Neutrophil (primary cell): ENCODE measurements around the gene RABGAP1L.
"Not testable (repeated sequence)": the region's sequence is repeated elsewhere in the genome, so short reads cannot be mapped to it uniquely, and the experiment has no call there.

Experiments
- H3K27ac ChIP-seq: fragments of 200-600 bp; sonication (generic); 2 replicates; pipeline ENCODE4 v1.5.1; 2016; ENCODE audit warnings: mild to moderate bottlenecking, moderate library complexity
- H3K27me3 ChIP-seq: fragments of 200-600 bp; sonication (generic); 2 replicates; pipeline ENCODE4 v1.6.0; 2016; ENCODE audit warnings: mild to moderate bottlenecking
- H3K36me3 ChIP-seq: fragments of 200-600 bp; sonication (generic); 2 replicates; pipeline ENCODE4 v1.5.1; 2017
- H3K4me1 ChIP-seq, 2 experiments: fragments of 200-600 bp in 1 of 2; sonication (generic) in 1 of 2; 1 replicate in 1 of 2; 2 replicates in 1 of 2; pipeline versions ENCODE4 v1.5.1 to v1.6.1; 2013 to 2016; ENCODE audit warnings: low read depth in 1 of 2, low read length in 1 of 2, mild to moderate bottlenecking in 1 of 2, moderate library complexity in 1 of 2; ENCODE audit not compliant: control insufficient read depth in 1 of 2, insufficient read depth in 1 of 2
- H3K4me3 ChIP-seq, 2 experiments: fragments of 200-600 bp in 1 of 2; sonication (generic) in 1 of 2; 1 replicate in 1 of 2; 2 replicates in 1 of 2; pipeline ENCODE4 v1.5.1; 2013 to 2016; ENCODE audit warnings: low read depth in 1 of 2, low read length in 1 of 2, mild to moderate bottlenecking in 1 of 2, moderate library complexity in 1 of 2
- H3K9me3 ChIP-seq: fragments of 200-600 bp; sonication (generic); 2 replicates; pipeline ENCODE4 v1.5.1; 2016
- CTCF ChIP-seq: fragments of 200-600 bp; sonication (generic); IDR thresholded peaks from 2 replicates; pipeline ENCODE4 v1.5.1; 2016; ENCODE audit warnings: antibody characterized with exemption

RABGAP1L gene

GRCh38 chr1:174894117-174894762, 734.9 kb downstream of the RABGAP1L start:
- TF ChIP-seq CTCF: no peak
- Histone ChIP-seq H3K4me1 (no peaks in the 10 kb centered on the region), H3K9me3 (no peaks in the 10 kb centered on the region), H3K27me3 (no peaks in the 10 kb centered on the region), H3K4me3 (no peak overlapping the region), H3K27ac (no peak overlapping the region), H3K36me3 (no peaks in the 10 kb centered on the region)

- H3K4me3 ChIP-seq, H3K9me3 ChIP-seq, H3K4me1 ChIP-seq, H3K36me3 ChIP-seq, H3K27ac ChIP-seq, H3K27me3 ChIP-seq: not testable (repeated sequence)
Observed at GRCh38 chr1:174895610-174896009, 736.3 kb downstream of the RABGAP1L start.

GRCh38 chr1:174898102-174898797, 738.9 kb downstream of the RABGAP1L start:
- H3K9me3 ChIP-seq: no peaks in the 10 kb centered on the region
- no peak overlapping the region for H3K27ac ChIP-seq
- no peaks in the 10 kb centered on the region for H3K36me3 ChIP-seq
- H3K4me3 ChIP-seq: no peak overlapping the region
- H3K4me1 ChIP-seq: no peaks in the 10 kb centered on the region
- no peaks in the 10 kb centered on the region for H3K27me3 ChIP-seq
- no peak for TF ChIP-seq CTCF

- Histone ChIP-seq H3K4me3 (no peak overlapping the region), H3K27ac (no peak overlapping the region), H3K4me1 (no peaks in the 10 kb centered on the region), H3K9me3 (no peaks in the 10 kb centered on the region), H3K27me3 (no peaks in the 10 kb centered on the region), H3K36me3 (no peaks in the 10 kb centered on the region)
- no peak for TF ChIP-seq CTCF
Observed at GRCh38 chr1:174900317-174900716, 741.0 kb downstream of the RABGAP1L start.

- H3K4me3 ChIP-seq: no peak overlapping the region
- H3K27ac ChIP-seq: no peak overlapping the region
- TF ChIP-seq CTCF: no peak
- H3K36me3 ChIP-seq: no peaks in the 10 kb centered on the region
- no peaks in the 10 kb centered on the region for H3K4me1 ChIP-seq
- H3K9me3 ChIP-seq: no peaks in the 10 kb centered on the region
- no peaks in the 10 kb centered on the region for H3K27me3 ChIP-seq
Observed at GRCh38 chr1:174902531-174903099, 743.3 kb downstream of the RABGAP1L start.

- H3K4me1 ChIP-seq: peaks cover 4 to 6% of the 10 kb centered on the region in 2 experiments
- no peaks in the 10 kb centered on the region for H3K36me3 ChIP-seq
- no peak for TF ChIP-seq CTCF
- H3K27me3 ChIP-seq: no peaks in the 10 kb centered on the region
- H3K4me3 ChIP-seq: no peak overlapping the region
- no peak overlapping the region for H3K27ac ChIP-seq
- H3K9me3 ChIP-seq: no peaks in the 10 kb centered on the region
Observed at GRCh38 chr1:174911606-174912005, 752.3 kb downstream of the RABGAP1L start.
